Common myeloid progenitor, CD34-positive (primary cell): ENCODE results near the gene TNFRSF1A.

ENCODE experiments used
- CTCF ChIA-PET: fragments of 350-600 bp; sonication (Branson Sonifier 250); formaldehyde crosslinking; loops from one replicate; lab custom pipeline; 2021; ENCODE audit warnings: antibody characterized with exemption; lab: Charles Lee
- POLR2A ChIA-PET: fragments of 350-600 bp; sonication (Branson Sonifier 250); formaldehyde crosslinking; loops from one replicate; lab custom pipeline; 2021; ENCODE audit warnings: antibody characterized with exemption; lab: Charles Lee
- DNase-seq, 3 donors: peaks; one replicate each; pipeline versions ENCODE4 v3.0.0 to v3.0.0-alpha.2; 2013
- H3K27ac ChIP-seq, 2 experiments: 1 replicate in 1 of 2; 2 replicates in 1 of 2; pipeline ENCODE4 v1.7.0; 2013; ENCODE audit warnings: inconsistent platforms in 2 of 2, low read length in 2 of 2, mild to moderate bottlenecking in 2 of 2, low read depth in 1 of 2, moderate library complexity in 1 of 2; ENCODE audit not compliant: severe bottlenecking in 2 of 2, insufficient read depth in 1 of 2, poor library complexity in 1 of 2
- H3K27me3 ChIP-seq, 5 experiments: replicated peaks in 2 of 5; 1 replicate in 3 of 5; 2 replicates in 2 of 5; pipeline versions ENCODE4 v1.6.1 to v1.7.0; 2013; ENCODE audit warnings: low read length in 4 of 5, mild to moderate bottlenecking in 2 of 5, moderate library complexity in 2 of 5, inconsistent platforms in 1 of 5; ENCODE audit not compliant: insufficient read depth in 5 of 5, control insufficient read depth in 4 of 5
- H3K36me3 ChIP-seq, 4 experiments: 1 replicate in 2 of 4; 2 replicates in 2 of 4; pipeline versions ENCODE4 v1.6.1 to v1.7.0; 2013; ENCODE audit warnings: low read length in 3 of 4, control low read depth in 1 of 4, mild to moderate bottlenecking in 1 of 4; ENCODE audit not compliant: control insufficient read depth in 4 of 4, insufficient read depth in 4 of 4
- H3K4me1 ChIP-seq, 4 experiments: 1 replicate in 3 of 4; 2 replicates in 1 of 4; pipeline versions ENCODE4 v1.6.1 to v1.7.1; 2013; ENCODE audit warnings: low read length in 3 of 4, mild to moderate bottlenecking in 3 of 4, control low read depth in 1 of 4, inconsistent platforms in 1 of 4, moderate library complexity in 1 of 4; ENCODE audit not compliant: control insufficient read depth in 4 of 4, insufficient read depth in 4 of 4; ENCODE audit errors: control extremely low read depth in 1 of 4
- H3K4me3 ChIP-seq, 7 experiments: 1 replicate in 4 of 7; 2 replicates in 3 of 7; pipeline versions ENCODE4 v1.5.1 to v1.7.0; 2013; ENCODE audit warnings: mild to moderate bottlenecking in 7 of 7, low read length in 6 of 7, moderate library complexity in 6 of 7, inconsistent platforms in 2 of 7, low read depth in 2 of 7, control low read depth in 1 of 7; ENCODE audit not compliant: insufficient read depth in 4 of 7, control insufficient read depth in 1 of 7; ENCODE audit errors: extremely low read depth in 1 of 7
- H3K9me3 ChIP-seq, 5 experiments: 1 replicate in 4 of 5; 2 replicates in 1 of 5; pipeline versions ENCODE4 v1.6.1 to v1.7.1; 2013; ENCODE audit warnings: low read length in 4 of 5, mild to moderate bottlenecking in 2 of 5, inconsistent platforms in 1 of 5, low read depth in 1 of 5, moderate library complexity in 1 of 5; ENCODE audit not compliant: control insufficient read depth in 4 of 5, insufficient read depth in 2 of 5; ENCODE audit errors: control extremely low read depth in 1 of 5
- WGBS: methylation state at CpG from one replicate; pipeline ENCODE4 v1.1.5; 2013; ENCODE audit not compliant: insufficient coverage; 5-methylcytosine and 5-hydroxymethylcytosine counted together

The TNFRSF1A gene

GRCh38 chr12:6319446-6319845 is 22.4 kb downstream of the TNFRSF1A start:
- WGBS = 94% methylated on average over 3 of the region's 4 CpGs
- Histone ChIP-seq H3K27ac (no peak overlapping the region), H3K4me3 (no peak overlapping the region), H3K9me3 (no peaks in the 10 kb centered on the region), H3K27me3 (no peaks in the 10 kb centered on the region), H3K4me1 (peaks cover 9 to 43% (median 38%) of the 10 kb centered on the region in 4 experiments), H3K36me3 (peaks cover 0 to 4% (median under 1%) of the 10 kb centered on the region in 4 experiments)
- no peak for DNase-seq
- POLR2A ChIA-PET = interaction anchor here (0.9 kb wide), 1 partner anchor 11 kb away, joined by 3 read pairs; no protein-coding TSS in a partner anchor
- CTCF ChIA-PET = interaction anchor here (1.0 to 2.3 kb wide), 10 partner anchors 11 to 235 kb away, joined by 3 to 6 read pairs (median 4); no protein-coding TSS in a partner anchor

DNA sequence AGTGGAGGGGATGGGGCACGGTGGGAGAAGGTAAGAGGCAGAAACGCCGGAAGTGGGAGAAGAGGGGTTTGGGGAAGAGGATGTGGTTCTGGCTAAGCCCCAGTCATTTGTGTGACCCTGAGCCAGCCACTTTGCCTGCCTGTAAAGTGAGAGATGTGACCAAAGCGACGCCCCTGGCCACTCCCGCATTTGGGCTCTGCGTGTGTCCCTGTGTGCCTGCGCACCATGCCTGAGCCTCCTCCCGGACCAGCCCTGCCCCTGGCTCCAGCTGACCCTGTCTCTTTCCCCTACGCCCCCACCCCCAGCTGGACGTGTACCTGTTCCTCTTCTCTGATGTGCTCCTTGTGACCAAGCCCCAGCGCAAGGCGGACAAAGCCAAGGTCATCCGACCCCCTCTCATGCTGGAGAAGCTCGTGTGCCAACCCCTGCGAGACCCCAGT is 23.4 kb downstream of the TNFRSF1A start:
- Histone ChIP-seq H3K27ac (no peak overlapping the region), H3K36me3 (peaks cover 0 to 4% (median 0%) of the 10 kb centered on the region in 4 experiments)
- POLR2A ChIA-PET = interaction anchor here (0.9 kb wide), 1 partner anchor 10 kb away, joined by 3 read pairs; no protein-coding TSS in a partner anchor

GRCh38 chr12:6317693-6318439 is 24.0 kb downstream of the TNFRSF1A start:
- Histone ChIP-seq H3K27me3 (no peaks in the 10 kb centered on the region), H3K4me1 (peaks cover under 1 to 28% (median 23%) of the 10 kb centered on the region in 4 experiments), H3K36me3 (peaks cover 0 to 4% (median 1%) of the 10 kb centered on the region in 4 experiments), H3K4me3 (peak overlapping the region in 1 of 7 experiments; percentile 17), H3K27ac (no peak overlapping the region), H3K9me3 (no peaks in the 10 kb centered on the region)
- no peak for DNase-seq
- CTCF ChIA-PET = interaction anchor here (1.3 to 4.4 kb wide), 3 partner anchors 9 to 31 kb away, joined by 4 to 23 read pairs (median 6); no protein-coding TSS in a partner anchor
- POLR2A ChIA-PET = interaction anchor here (0.6 kb wide), 1 partner anchor 256 kb away, joined by 3 read pairs; no protein-coding TSS in a partner anchor
- WGBS = 61% methylated on average over 15 of the region's 21 CpGs

More for the DNA sequence above, 23.4 kb downstream of the TNFRSF1A start:
- H3K4me3 ChIP-seq = peak overlapping the region in 2 of 7 experiments; percentile 4 to 17
- H3K27me3 ChIP-seq = no peaks in the 10 kb centered on the region
- DNase-seq = no peak
- CTCF ChIA-PET = interaction anchor here (1.3 to 2.2 kb wide), 3 partner anchors 21 to 32 kb away, joined by 4 to 6 read pairs (median 6); no protein-coding TSS in a partner anchor
- WGBS = 48% methylated on average over 16 of the region's 16 CpGs
- peaks cover 6 to 34% (median 29%) of the 10 kb centered on the region in 4 experiments for H3K4me1 ChIP-seq
- H3K9me3 ChIP-seq = no peaks in the 10 kb centered on the region

- Histone ChIP-seq H3K36me3 (peaks cover 0 to 4% (median 1%) of the 10 kb centered on the region in 4 experiments), H3K27ac (no peak overlapping the region), H3K27me3 (no peaks in the 10 kb centered on the region), H3K9me3 (no peaks in the 10 kb centered on the region), H3K4me1 (peaks cover 0 to 21% (median 16%) of the 10 kb centered on the region in 4 experiments), H3K4me3 (no peak overlapping the region)
- WGBS = 95% methylated on average over 13 of the region's 21 CpGs
- ChIA-PET CTCF (interaction anchor here (2.1 to 4.4 kb wide), 2 partner anchors 10 to 12 kb away, joined by 7 to 23 read pairs; no protein-coding TSS in a partner anchor), POLR2A (interaction anchor here (0.6 kb wide), 1 partner anchor 256 kb away, joined by 3 read pairs; no protein-coding TSS in a partner anchor)
- no peak for DNase-seq
Measured at GRCh38 chr12:6316921-6317692, 24.8 kb downstream of the TNFRSF1A start.

DNA sequence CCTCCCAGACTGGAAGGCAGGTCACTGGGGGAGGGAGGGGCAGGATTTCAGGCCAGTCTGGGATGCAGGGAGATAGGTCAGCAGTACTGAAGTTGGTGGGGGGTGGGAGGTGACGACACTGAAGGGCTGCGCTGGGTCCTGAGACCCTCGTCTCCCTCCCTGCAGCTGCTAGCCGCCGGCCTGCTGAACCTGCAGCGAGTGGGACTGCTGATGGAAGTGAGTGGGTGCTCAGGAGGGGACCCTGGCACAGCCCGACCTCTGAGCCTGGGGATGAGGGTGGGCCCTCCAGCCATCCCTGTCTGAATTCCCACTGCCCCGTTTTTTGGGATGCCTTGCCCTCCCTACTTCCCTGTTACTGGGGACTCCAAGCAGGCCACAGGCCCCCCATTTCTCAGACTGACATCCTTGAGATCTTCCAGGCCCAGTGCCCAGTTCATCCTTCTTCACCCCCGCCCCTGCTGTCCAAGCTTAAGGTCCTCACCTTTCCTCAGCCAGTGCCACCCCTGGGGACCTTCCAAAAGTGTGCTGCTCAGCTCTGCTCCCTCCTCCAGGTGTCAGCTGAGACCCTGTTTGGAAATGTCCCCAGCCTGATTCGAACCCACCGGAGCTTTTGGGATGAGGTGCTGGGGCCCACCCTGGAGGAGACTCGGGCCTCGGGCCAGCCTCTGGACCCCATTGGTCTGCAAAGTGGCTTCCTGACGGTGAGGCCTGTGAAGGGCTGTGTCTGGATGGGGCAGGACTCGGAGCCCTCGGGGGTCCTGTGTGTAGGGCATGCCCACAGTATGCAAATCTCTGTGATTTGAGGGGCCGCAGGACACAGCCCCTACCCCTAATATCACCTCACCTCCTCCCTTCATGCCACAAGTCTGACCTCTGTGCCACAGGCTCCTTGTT is 25.9 kb downstream of the TNFRSF1A start:
- ChIA-PET POLR2A (no interaction called here), CTCF (interaction anchor here (2.1 to 4.4 kb wide), 3 partner anchors 11 to 149 kb away, joined by 7 to 23 read pairs (median 7); no protein-coding TSS in a partner anchor)
- no peak for DNase-seq
- 97% methylated on average over 13 of the region's 17 CpGs for WGBS
- peaks cover 0 to 3% (median 0%) of the 10 kb centered on the region in 5 experiments for H3K27me3 ChIP-seq
- H3K9me3 ChIP-seq = no peaks in the 10 kb centered on the region
- H3K36me3 ChIP-seq = peaks cover 0 to 4% (median 1%) of the 10 kb centered on the region in 4 experiments
- peaks cover 0 to 21% (median 15%) of the 10 kb centered on the region in 4 experiments for H3K4me1 ChIP-seq
- H3K27ac ChIP-seq = no peak overlapping the region
- no peak overlapping the region for H3K4me3 ChIP-seq

- CTCF ChIA-PET = interaction anchor here (1.1 to 4.4 kb wide), 4 partner anchors 8 to 150 kb away, joined by 7 to 23 read pairs (median 7); no protein-coding TSS in a partner anchor
Measured at GRCh38 chr12:6315184-6315583, 26.7 kb downstream of the TNFRSF1A start.

More at GRCh38 chr12:6315184-6315583, 26.7 kb downstream of the TNFRSF1A start:
- peaks cover 0 to 4% (median 0%) of the 10 kb centered on the region in 5 experiments for H3K27me3 ChIP-seq
- no peaks in the 10 kb centered on the region for H3K9me3 ChIP-seq
- POLR2A ChIA-PET = no interaction called here
- H3K36me3 ChIP-seq = peaks cover 0 to 3% (median 1%) of the 10 kb centered on the region in 4 experiments
- no peak overlapping the region for H3K27ac ChIP-seq
- 92% methylated on average over 4 of the region's 6 CpGs for WGBS
- DNase-seq = no peak
- peaks cover 0 to 29% (median 21%) of the 10 kb centered on the region in 4 experiments for H3K4me1 ChIP-seq
- H3K4me3 ChIP-seq = no peak overlapping the region
